Measurements from ENCODE around the gene NME9.

GRCh38 chr3:138366006-138366759 lies 36.5 kb upstream of the NME9 start:
- TF ChIP-seq POLR2A (IDR thresholded peaks at IDR 0.05) (no peak), CTCF (IDR thresholded peaks at IDR 0.05 in 4 of 5, conservative IDR thresholded peaks at IDR 0.05 in 1 of 5) (no peak)
